Subcutaneous abdominal adipose tissue (tissue), 5 donors: ENCODE measurements around the gene EPN1.

Source experiments
- H3K27ac ChIP-seq: one replicate; pipeline ENCODE4 v1.7.0; 2013; ENCODE audit warnings: low read depth, mild to moderate bottlenecking, inconsistent platforms, low read length, moderate library complexity
- H3K27me3 ChIP-seq, 5 donors: one replicate each; pipeline ENCODE4 v1.7.0; 2013; ENCODE audit warnings: low read length in 5 of 5, inconsistent platforms in 1 of 5; ENCODE audit not compliant: control insufficient read depth in 5 of 5, insufficient read depth in 4 of 5
- H3K36me3 ChIP-seq, 5 donors: one replicate each; pipeline ENCODE4 v1.7.0; 2013; ENCODE audit warnings: low read length in 5 of 5; ENCODE audit not compliant: control insufficient read depth in 5 of 5, insufficient read depth in 5 of 5
- H3K4me1 ChIP-seq, 5 donors: one replicate each; pipeline ENCODE4 v1.7.0; 2013; ENCODE audit warnings: low read length in 5 of 5, mild to moderate bottlenecking in 3 of 5, moderate library complexity in 1 of 5; ENCODE audit not compliant: control insufficient read depth in 5 of 5, insufficient read depth in 5 of 5
- H3K4me3 ChIP-seq, 5 donors: one replicate each; pipeline ENCODE4 v1.7.0; 2013; ENCODE audit warnings: low read length in 5 of 5, low read depth in 1 of 5
- H3K9ac ChIP-seq, 5 donors: one replicate each; pipeline ENCODE4 v1.7.0; 2013; ENCODE audit warnings: low read length in 5 of 5, mild to moderate bottlenecking in 4 of 5, moderate library complexity in 3 of 5
- H3K9me3 ChIP-seq, 5 donors: one replicate each; pipeline ENCODE4 v1.7.0; 2013; ENCODE audit warnings: low read length in 5 of 5; ENCODE audit not compliant: control insufficient read depth in 5 of 5
- donor health status: healthy.
- donor health status: healthy.
- donor health status: healthy.
- donor health status: healthy.
- donor health status: healthy.

The EPN1 gene

DNA sequence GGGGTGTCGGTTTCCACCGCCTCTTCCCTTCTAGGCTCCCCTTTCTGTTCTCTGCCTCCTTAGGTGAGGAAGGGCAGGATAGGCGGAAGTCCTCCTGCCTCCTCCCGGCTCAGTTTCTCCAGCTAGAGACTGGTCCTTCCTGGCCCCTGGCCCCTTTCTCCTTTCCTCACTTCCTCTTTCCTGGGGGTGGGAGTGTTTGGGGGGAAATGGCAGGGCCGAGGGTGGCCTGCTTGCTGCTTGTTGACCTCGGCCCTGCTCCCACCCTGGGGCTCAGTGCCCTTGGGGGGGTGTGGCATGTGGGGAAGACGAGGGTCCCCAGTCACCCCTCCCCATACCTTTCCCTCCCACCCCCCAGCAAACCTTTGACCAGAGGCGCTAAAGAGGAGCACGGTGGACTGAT, 15.2 kb upstream of the EPN1 start:
- H3K27ac ChIP-seq: no peak overlapping the region
- H3K9me3 ChIP-seq: no peaks in the 10 kb centered on the region
- H3K4me1 ChIP-seq: peaks cover 18 to 50% (median 43%) of the 10 kb centered on the region in 5 donors
- H3K36me3 ChIP-seq: peaks cover 0 to 61% (median 56%) of the 10 kb centered on the region in 5 donors
- no peak overlapping the region for H3K4me3 ChIP-seq
- H3K9ac ChIP-seq: peak overlapping the region in 2 of 5 donors; percentile 16
- H3K27me3 ChIP-seq: no peaks in the 10 kb centered on the region

DNA sequence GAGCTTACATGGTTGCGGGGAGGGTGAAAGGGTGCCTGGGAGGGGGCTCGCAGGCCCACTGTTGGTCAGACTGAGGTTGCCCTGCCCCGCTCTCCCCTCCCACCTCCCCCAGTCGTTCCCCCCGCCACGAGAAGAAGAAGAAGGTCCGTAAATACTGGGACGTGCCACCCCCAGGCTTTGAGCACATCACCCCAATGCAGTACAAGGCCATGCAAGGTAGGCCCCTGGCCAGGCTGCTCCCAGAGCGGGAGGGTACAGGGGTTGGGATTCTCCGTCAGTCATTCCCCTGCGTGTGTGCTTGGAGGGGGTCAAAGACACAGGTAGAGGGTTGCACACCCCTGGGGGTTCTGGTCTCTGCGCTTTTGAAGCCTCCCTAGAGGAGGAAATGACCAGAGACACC, 14.6 kb upstream of the EPN1 start:
- H3K27ac ChIP-seq: no peak overlapping the region
- no peaks in the 10 kb centered on the region for H3K27me3 ChIP-seq
- no peak overlapping the region for H3K4me3 ChIP-seq
- H3K9me3 ChIP-seq: no peaks in the 10 kb centered on the region
- peaks cover 18 to 48% (median 42%) of the 10 kb centered on the region in 5 donors for H3K4me1 ChIP-seq
- peaks cover 0 to 66% (median 60%) of the 10 kb centered on the region in 5 donors for H3K36me3 ChIP-seq
- H3K9ac ChIP-seq: no peak overlapping the region

DNA sequence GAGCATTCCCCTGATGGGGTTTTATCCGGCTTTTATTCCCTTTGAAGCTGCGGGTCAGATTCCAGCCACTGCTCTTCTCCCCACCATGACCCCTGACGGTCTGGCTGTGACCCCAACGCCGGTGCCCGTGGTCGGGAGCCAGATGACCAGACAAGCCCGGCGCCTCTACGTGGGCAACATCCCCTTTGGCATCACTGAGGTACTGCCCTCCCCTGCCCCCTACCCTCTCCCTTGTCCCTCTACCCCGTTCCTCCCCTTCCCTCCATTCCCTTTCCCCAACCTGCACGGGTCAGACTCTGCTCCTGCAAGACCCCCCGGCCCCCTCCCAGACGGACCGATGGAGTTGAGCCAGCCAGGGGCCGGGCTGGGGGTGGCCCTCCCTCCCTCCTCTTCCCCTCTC, 14.0 kb upstream of the EPN1 start:
- Histone ChIP-seq H3K36me3 (peaks cover 0 to 71% (median 63%) of the 10 kb centered on the region in 5 donors), H3K9ac (no peak overlapping the region), H3K9me3 (no peaks in the 10 kb centered on the region), H3K27ac (no peak overlapping the region), H3K4me1 (peaks cover 18 to 42% (median 37%) of the 10 kb centered on the region in 5 donors), H3K4me3 (no peak overlapping the region), H3K27me3 (no peaks in the 10 kb centered on the region)

DNA sequence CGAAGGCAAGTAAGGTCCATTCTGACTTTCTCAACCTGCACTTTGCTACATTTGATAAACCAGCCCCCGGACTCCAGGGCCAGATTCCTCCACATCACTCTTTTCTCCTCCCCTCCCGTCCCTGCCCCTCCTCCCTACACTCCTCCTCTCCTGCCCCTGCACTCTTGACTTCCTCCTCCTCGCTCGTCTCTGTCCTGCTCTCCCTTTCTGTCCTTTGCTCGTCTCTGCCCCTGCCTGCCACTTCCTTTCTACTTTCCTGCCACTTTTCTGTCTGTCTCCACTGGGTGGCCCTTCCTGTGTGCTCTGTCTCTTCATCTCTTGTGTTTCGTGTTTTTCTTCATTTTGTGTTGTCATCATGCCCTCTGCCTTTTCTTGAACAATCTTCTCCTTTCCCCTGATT, 13.2 kb upstream of the EPN1 start:
- Histone ChIP-seq H3K9me3 (no peaks in the 10 kb centered on the region), H3K9ac (no peak overlapping the region), H3K27me3 (no peaks in the 10 kb centered on the region), H3K4me1 (peaks cover 13 to 33% (median 28%) of the 10 kb centered on the region in 5 donors), H3K36me3 (peaks cover 0 to 80% (median 72%) of the 10 kb centered on the region in 5 donors), H3K27ac (no peak overlapping the region), H3K4me3 (no peak overlapping the region)

DNA sequence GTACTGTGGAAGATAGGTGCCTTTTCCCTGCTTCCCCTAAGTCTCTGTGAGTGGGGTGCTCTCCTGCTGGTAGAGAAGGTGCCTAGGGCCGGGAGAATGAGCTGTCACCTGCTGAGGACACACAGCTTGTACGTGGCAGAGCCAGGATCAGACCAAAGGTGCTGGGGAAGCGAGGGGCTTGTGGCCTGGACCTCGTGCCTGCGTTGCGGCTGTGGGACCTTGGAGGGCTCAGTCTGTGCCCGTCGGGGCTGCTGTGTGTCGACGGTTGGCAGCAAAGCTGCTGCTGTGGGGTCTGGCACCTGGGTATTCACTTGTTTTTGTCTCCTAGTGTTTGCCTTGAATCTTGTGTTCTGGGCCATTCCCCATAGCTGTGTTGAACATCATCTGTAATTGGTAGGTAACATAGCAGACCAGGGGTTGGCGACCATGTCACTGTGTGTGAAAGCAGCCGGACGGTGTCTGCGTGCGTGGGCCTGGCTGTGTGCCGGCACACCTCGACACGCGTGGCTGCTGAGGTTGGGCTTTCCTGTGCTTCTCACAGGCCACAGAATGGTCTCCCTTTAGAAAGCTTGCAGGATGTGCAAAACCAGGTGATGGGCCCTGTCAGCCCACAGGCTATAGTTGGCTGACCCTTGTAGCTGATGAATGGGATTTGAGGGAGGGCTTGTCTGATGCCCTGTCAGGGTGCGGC, 11.0 kb upstream of the EPN1 start:
- Histone ChIP-seq H3K4me1 (peaks cover 0 to 12% (median 7%) of the 10 kb centered on the region in 5 donors), H3K27ac (no peak overlapping the region), H3K36me3 (peaks cover 0 to 96% (median 87%) of the 10 kb centered on the region in 5 donors), H3K9me3 (no peaks in the 10 kb centered on the region), H3K27me3 (no peaks in the 10 kb centered on the region), H3K4me3 (no peak overlapping the region), H3K9ac (no peak overlapping the region)

DNA sequence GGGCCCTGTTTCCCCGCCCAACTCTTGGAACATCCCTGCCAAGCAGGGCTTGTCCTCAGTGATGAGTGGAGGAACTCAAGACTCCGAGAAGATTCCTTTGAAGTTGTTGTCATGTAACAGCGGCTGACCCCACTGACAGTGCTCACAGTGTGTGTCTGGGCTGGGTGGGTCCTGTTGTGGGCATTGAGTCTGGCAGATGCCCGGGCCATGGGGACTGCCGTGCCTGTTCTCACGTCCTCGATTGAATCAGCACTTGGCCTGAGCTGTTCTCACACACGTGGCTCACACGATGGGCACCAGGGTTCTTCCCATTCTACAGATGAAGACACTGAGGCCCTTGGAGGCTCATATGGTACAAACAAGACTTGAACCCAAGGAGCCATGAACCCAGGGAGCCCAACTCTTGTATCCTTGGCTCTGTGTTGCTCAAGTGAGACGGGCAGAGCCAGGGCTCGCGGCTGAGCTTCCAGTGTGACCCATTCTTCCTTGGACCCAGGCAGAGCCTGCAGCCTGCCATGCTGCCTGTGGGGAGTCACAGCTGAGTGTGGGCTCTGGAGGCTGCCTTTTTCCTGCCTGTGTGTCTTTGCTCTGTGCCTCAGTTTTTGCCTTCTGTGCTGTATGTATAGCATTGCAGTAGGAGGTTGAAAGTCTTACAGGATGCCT, 8.6 kb upstream of the EPN1 start:
- H3K4me1 ChIP-seq: peaks cover 0 to 3% (median 0%) of the 10 kb centered on the region in 5 donors
- peaks cover 0 to 96% (median 88%) of the 10 kb centered on the region in 5 donors for H3K36me3 ChIP-seq
- H3K4me3 ChIP-seq: no peak overlapping the region
- no peak overlapping the region for H3K9ac ChIP-seq
- H3K9me3 ChIP-seq: no peaks in the 10 kb centered on the region
- H3K27ac ChIP-seq: no peak overlapping the region
- H3K27me3 ChIP-seq: no peaks in the 10 kb centered on the region

DNA sequence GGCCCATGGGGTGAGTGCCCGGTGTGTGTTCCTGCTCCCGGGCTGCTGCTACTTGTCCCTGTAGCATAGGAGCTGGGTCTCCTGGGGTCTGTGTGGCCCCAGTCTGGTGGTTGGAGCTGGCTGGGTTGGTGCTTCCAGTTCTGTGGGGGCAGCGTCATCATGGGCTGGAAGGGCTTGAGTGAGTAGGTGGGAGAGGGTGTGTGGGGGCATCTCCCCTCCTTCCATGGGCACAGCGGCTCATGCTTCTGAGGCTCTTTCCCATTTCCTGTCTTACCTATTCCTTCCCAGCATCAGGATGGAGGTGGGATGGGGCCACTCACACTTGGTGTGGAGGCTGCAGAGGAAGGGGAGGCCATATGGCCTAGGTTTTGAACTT, 8.0 kb upstream of the EPN1 start:
- H3K9me3 ChIP-seq: no peaks in the 10 kb centered on the region
- H3K4me1 ChIP-seq: peaks cover 0 to 3% (median 0%) of the 10 kb centered on the region in 5 donors
- peaks cover 0 to 92% (median 83%) of the 10 kb centered on the region in 5 donors for H3K36me3 ChIP-seq
- H3K9ac ChIP-seq: no peak overlapping the region
- H3K4me3 ChIP-seq: no peak overlapping the region
- no peaks in the 10 kb centered on the region for H3K27me3 ChIP-seq
- no peak overlapping the region for H3K27ac ChIP-seq

DNA sequence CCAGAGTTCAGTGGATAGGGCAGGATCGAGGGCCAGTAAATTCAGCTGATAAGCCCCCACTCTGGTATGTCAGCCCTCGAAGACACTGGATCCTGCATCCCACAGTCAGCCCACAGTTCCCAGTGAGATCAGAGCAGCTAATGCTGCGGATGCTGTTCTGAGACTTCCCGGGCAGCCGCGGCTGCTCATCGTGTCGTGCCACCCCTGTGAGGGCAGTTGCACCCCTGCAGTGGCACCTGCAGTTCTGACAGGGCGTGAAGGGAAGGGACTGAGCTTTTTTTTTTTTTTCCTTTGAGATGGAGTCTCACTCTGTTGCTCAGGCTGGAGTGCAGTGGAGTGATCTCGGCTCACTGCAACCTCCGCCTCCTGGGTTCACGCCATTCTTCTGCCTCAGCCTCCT, 7.5 kb upstream of the EPN1 start:
- Histone ChIP-seq H3K9me3 (no peaks in the 10 kb centered on the region), H3K9ac (no peak overlapping the region), H3K27ac (no peak overlapping the region), H3K27me3 (no peaks in the 10 kb centered on the region), H3K4me3 (no peak overlapping the region), H3K36me3 (peaks cover 0 to 88% (median 80%) of the 10 kb centered on the region in 5 donors), H3K4me1 (peaks cover 0 to 3% (median 0%) of the 10 kb centered on the region in 5 donors)

DNA sequence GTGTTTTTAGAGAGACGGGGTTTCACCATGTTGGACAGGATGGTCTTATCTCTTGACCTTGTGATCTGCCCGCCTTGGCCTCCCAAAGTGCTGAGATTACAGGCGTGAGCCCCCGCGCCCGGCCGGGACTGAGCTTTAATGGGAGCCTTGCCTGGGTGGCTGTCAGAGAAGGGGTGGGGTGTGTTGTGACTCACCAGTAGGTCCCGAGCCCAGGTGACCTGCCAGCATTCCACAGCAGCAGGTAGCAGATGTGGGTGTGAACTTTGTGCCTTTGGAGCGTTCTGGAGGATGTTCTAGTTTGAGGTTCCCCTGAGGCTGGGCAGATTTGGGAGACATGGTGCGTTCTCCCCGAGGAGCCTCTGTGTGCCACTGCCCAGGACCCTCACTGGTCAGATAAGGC, 7.1 kb upstream of the EPN1 start:
- Histone ChIP-seq H3K4me1 (peaks cover 0 to 3% (median 0%) of the 10 kb centered on the region in 5 donors), H3K9ac (no peak overlapping the region), H3K27me3 (no peaks in the 10 kb centered on the region), H3K9me3 (no peaks in the 10 kb centered on the region), H3K27ac (no peak overlapping the region), H3K4me3 (no peak overlapping the region), H3K36me3 (peaks cover 0 to 84% (median 76%) of the 10 kb centered on the region in 5 donors)

DNA sequence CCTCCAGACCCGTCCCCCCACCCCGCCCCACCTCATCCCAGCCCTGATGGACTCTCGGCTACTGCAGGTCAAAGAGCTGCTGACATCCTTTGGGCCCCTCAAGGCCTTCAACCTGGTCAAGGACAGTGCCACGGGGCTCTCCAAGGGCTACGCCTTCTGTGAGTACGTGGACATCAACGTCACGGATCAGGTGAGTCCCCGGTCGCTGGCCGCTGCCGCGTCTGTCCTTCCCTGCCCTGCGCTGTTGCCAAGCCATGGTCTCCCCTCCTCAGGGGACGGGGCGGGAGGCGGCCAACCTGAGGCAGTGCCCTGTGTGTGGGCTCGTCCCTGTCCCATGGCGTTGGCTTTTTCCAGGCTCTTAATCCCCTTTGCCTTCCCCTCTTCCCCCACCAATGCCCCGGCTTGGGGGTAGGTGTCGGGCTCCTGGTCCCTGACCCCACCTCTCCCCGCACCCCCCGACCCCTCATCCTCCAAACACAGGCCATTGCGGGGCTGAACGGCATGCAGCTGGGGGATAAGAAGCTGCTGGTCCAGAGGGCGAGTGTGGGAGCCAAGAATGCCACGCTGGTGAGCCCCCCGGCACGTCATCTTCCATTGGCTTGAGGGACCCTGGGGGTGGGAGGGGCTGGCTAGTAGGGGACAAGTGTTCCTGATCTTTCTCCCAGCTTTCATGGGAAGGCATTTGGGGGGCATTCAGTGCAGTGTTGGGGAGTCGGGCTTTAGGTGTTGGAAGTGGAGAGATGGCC, 6.2 kb upstream of the EPN1 start:
- H3K36me3 ChIP-seq: peaks cover 0 to 79% (median 71%) of the 10 kb centered on the region in 5 donors
- H3K4me1 ChIP-seq: peaks cover 0 to 3% (median 0%) of the 10 kb centered on the region in 5 donors
- H3K27ac ChIP-seq: no peak overlapping the region
- H3K9ac ChIP-seq: no peak overlapping the region
- no peak overlapping the region for H3K4me3 ChIP-seq
- H3K9me3 ChIP-seq: no peaks in the 10 kb centered on the region
- H3K27me3 ChIP-seq: no peaks in the 10 kb centered on the region
